ENCODE results near the gene EVI5L. TPM values are rescaled to one million over a fixed set of nuclear protein-coding genes. Genes with fewer than 3 reads are reported as not detected.

EVI5L gene
- total and polyA plus RNA-seq, 9 donors, result 5.1 to 15.9 (median 10.9) TPM

DNA sequence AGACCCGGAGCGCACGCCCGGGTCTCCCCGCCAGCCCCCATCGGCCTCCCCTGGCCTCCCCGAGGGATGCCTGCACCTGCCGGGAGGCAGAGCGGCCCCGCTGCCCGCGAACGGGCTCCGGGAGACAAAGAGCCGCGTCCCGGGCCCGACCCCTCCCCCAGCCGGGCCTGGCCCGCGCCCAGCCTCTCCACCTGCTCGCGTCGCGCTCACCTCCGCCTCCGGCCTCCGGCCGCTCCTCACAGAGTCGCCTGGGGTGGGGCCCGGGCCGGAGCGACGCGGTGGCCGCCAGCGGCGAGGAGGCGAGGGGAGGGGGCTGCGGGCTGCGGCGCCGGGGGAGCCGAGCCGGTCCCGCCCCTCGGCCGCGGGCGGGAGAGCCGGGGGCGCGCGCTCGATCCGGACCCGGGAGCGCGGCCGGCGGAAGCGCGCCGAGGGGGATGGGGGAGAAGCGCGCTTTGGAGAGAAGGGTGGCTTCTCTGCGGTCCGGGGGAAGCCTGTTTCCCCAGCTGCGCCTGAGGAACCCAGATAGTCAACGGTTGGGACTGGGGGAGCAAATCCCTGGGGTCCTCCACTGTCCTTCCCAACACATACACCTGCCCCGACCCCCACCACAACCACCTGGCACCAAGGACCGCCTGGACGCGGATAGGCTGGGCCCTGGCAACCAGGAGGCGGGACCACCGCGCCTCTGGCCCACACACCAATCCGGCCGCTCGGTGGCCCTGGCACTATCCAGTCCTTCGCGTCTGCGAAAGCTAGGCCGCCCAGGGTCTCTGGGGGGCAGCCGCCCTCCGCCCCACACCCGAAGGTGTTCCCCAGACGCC, 44.3 kb downstream of the EVI5L start, which contains the start of gene PRR36:
Gene PRR36 (minus strand): TSS at position 315 of the 821 bp plus-strand sequence. CDS start 701 bp downstream, outside the sequence.
- no peaks in the 10 kb centered on the region for H3K36me3 ChIP-seq
- no peaks in the 10 kb centered on the region for H3K9me3 ChIP-seq
- no peak within 1 kb of the TSS for H3K4me3 ChIP-seq
- H3K4me1 ChIP-seq (ENCODE audit: insufficient read depth), result peaks cover 3% of the 10 kb centered on the region
- peak in 2 of 5 donors; percentile 37 to 56 for DNase-seq
- TF ChIP-seq, protein P1, sequence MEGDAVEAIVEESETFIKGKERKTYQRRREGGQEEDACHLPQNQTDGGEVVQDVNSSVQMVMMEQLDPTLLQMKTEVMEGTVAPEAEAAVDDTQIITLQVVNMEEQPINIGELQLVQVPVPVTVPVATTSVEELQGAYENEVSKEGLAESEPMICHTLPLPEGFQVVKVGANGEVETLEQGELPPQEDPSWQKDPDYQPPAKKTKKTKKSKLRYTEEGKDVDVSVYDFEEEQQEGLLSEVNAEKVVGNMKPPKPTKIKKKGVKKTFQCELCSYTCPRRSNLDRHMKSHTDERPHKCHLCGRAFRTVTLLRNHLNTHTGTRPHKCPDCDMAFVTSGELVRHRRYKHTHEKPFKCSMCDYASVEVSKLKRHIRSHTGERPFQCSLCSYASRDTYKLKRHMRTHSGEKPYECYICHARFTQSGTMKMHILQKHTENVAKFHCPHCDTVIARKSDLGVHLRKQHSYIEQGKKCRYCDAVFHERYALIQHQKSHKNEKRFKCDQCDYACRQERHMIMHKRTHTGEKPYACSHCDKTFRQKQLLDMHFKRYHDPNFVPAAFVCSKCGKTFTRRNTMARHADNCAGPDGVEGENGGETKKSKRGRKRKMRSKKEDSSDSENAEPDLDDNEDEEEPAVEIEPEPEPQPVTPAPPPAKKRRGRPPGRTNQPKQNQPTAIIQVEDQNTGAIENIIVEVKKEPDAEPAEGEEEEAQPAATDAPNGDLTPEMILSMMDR (IDR thresholded peaks at IDR 0.05), result no peak
- TF ChIP-seq POLR2A (IDR thresholded peaks at IDR 0.05) (no peak), EP300 (IDR thresholded peaks at IDR 0.05) (no peak)
- no peaks in the 10 kb centered on the region for H3K27me3 ChIP-seq
- H3K27ac ChIP-seq, result no peak within 1 kb of the TSS
- intact Hi-C loops (cut with DNase I), result no loop called here
- WGBS, 3 donors, result 1 to 2% (median 1%) methylated on average over 46 to 88 of the region's 88 CpGs

DNA sequence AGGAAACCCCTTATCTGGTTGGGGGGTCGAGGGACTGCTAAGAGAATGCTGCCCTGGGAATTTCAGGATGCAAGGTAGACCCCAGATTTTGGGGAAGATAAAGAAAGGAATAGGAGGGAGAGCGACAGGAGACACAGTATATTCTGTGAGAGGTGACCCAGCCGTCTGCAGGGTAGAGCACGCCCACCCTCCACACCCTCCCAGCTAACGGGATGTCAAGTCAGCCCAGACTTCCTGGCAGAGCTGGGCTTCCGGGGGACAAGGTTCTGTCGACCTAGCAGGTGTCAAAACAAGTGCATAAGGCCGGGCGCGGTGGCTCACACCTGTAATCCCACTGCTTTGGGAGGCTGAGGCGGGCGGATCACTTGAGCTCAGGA, 44.9 kb downstream of the EVI5L start:
- Histone ChIP-seq H3K27me3 (no peaks in the 10 kb centered on the region), H3K27ac (no peak overlapping the region), H3K4me3 (no peak overlapping the region), H3K4me1 (ENCODE audit: insufficient read depth) (peaks cover 3% of the 10 kb centered on the region), H3K9me3 (no peaks in the 10 kb centered on the region), H3K36me3 (no peaks in the 10 kb centered on the region)
- TF ChIP-seq POLR2A (IDR thresholded peaks at IDR 0.05) (no peak), EP300 (IDR thresholded peaks at IDR 0.05) (no peak)
- TF ChIP-seq, protein P1 (IDR thresholded peaks at IDR 0.05), result no peak
- intact Hi-C loops (cut with DNase I), result no loop called here
- DNase-seq, result peak in 2 of 5 donors; percentile 24 to 28
- 36 to 43% (median 40%) methylated on average over 12 of the region's 12 CpGs for WGBS, 3 donors

DNA sequence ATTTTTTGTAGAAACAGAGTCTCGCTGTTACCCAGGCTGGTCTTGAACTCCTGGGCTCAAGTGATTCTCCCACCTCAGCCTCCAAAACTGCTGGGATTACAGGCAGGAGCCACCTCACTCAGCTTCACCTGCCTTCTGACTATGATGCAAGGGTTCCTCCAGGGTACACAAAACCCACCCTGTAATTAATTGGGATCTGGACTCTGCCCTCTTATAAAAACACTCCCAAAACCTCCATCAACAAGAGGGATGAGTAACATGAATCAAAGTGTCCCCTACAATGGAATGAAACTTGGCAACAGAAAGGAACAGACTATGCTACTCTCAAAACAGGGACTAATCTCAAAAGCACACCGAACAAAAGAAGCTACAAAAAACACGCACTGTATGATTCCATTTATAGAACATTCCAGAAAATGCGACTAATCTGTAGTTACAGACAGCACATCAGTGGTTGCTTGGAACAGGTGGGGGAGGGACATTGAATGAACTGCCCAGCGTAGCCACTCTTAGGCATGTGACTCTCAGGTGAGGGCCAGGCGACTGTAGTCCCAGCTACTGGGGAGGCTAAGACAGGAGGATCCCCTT, 47.3 kb downstream of the EVI5L start:
- intact Hi-C loops (cut with DNase I), result no loop called here
- no peaks in the 10 kb centered on the region for H3K36me3 ChIP-seq
- no peak overlapping the region for H3K27ac ChIP-seq
- no peaks in the 10 kb centered on the region for H3K27me3 ChIP-seq
- WGBS, 3 donors, result 49 to 50% (median 49%) methylated on average over 6 of the region's 6 CpGs
- no peaks in the 10 kb centered on the region for H3K9me3 ChIP-seq
- H3K4me3 ChIP-seq, result no peak overlapping the region
- no peak for DNase-seq
- TF ChIP-seq EP300 (IDR thresholded peaks at IDR 0.05) (no peak), POLR2A (IDR thresholded peaks at IDR 0.05) (no peak)
- TF ChIP-seq, protein P1 (IDR thresholded peaks at IDR 0.05), result no peak
- H3K4me1 ChIP-seq (ENCODE audit: insufficient read depth), result no peaks in the 10 kb centered on the region

DNA sequence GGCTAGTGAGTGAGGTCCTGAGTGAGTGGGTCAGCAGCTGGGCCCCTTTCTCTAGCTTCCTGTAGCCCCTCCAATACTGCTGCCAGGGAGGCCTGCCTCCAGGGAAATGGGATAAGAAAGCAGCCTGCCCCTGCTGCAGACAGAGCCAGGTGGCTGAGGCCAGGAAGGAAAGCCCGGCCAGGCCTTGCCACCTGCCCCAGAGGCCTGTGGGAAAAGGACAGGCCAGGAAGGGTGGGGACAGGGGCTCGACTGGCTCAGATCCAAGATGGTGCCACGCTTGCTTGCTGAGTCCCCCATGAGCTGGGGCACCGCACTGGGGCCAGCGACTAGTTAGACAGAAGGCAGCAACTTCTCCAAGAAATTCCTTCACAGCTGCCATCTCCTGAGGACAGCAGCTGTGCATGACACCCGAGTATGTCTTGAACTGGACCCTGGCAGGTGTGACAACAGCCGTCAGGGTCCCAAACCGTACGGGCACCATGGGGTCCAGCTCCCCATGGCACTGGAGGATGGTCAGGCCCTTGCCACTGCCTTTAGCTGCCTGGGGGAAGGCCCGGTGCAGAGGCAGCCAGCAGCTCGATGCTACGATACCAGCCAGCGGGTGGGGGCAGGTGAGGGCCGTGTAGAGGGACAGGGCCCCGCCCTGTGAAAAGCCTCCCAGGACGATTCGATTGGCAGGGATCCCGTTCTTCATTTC, 49.2 kb downstream of the EVI5L start:
- H3K36me3 ChIP-seq, result no peaks in the 10 kb centered on the region

More for the DNA sequence above, 49.2 kb downstream of the EVI5L start:
- Histone ChIP-seq H3K9me3 (no peaks in the 10 kb centered on the region), H3K4me3 (no peak overlapping the region), H3K4me1 (ENCODE audit: insufficient read depth) (no peaks in the 10 kb centered on the region), H3K27ac (no peak overlapping the region), H3K27me3 (no peaks in the 10 kb centered on the region)
- TF ChIP-seq EP300 (IDR thresholded peaks at IDR 0.05) (no peak), POLR2A (IDR thresholded peaks at IDR 0.05) (no peak)
- TF ChIP-seq, protein P1 (IDR thresholded peaks at IDR 0.05), result no peak
- intact Hi-C loops (cut with DNase I), result no loop called here
- 61 to 64% (median 62%) methylated on average over 18 of the region's 18 CpGs for WGBS, 3 donors
- peak in 1 of 5 donors; percentile 17 for DNase-seq
